IMR-90 (cell line): ENCODE measurements around the gene SIX5. TPM values are rescaled to one million over a fixed set of nuclear protein-coding genes. Genes with fewer than 3 reads are reported as not detected.
A peak's percentile ranks its signal among the peaks of the same experiment; 100 is the strongest.

Experiments
- ATAC-seq: fragments of 200-7000 bp; cut with Tn5 transposase; 2 replicates; pipeline ENCODE4 v1.9.1; 2020; ENCODE audit warnings: low read depth, mild to moderate bottlenecking, moderate library complexity
- BruUV-seq: library from RNA; stranded (reverse); fragments of 400-500 nt; replicated peaks from 2 replicates; lab custom pipeline; 2021; lab: Mats Ljungman, UMichigan
- CTCF ChIA-PET: fragments of 300-600 bp; formaldehyde crosslinking; extraction: SDS; loops from one replicate; lab custom pipeline; 2021; ENCODE audit warnings: antibody characterized with exemption; lab: Yijun Ruan, JAX
- POLR2A ChIA-PET: fragments of 300-600 bp; sonication (Branson Sonifier 250); formaldehyde crosslinking; loops from one replicate; lab custom pipeline; 2022; ENCODE audit warnings: antibody characterized with exemption; ENCODE audit not compliant: unreplicated experiment; lab: Charles Lee
- DNase-seq: peaks from one replicate; pipeline ENCODE4 v3.0.0; 2013
- H2AFZ ChIP-seq: replicated peaks from 2 replicates; pipeline ENCODE3; 2013; ENCODE audit warnings: low read length, mild to moderate bottlenecking; ENCODE audit not compliant: poor library complexity
- H2AK5ac ChIP-seq: 2 replicates; pipeline ENCODE4 v1.6.1; 2013; ENCODE audit warnings: low read depth, low read length, inconsistent platforms
- H2AK9ac ChIP-seq: replicated peaks from 2 replicates; pipeline ENCODE3; 2013; ENCODE audit warnings: mild to moderate bottlenecking, low read depth, low read length, moderate library complexity; ENCODE audit not compliant: poor library complexity
- H2BK120ac ChIP-seq: 2 replicates; pipeline ENCODE4 v1.6.1; 2013; ENCODE audit warnings: low read depth, low read length, inconsistent platforms
- H2BK15ac ChIP-seq: 3 replicates; pipeline ENCODE4 v1.6.1; 2013; ENCODE audit warnings: low read depth, low read length, inconsistent platforms
- H2BK20ac ChIP-seq: 2 replicates; pipeline ENCODE4 v1.6.1; 2013; ENCODE audit warnings: low read depth, mild to moderate bottlenecking, inconsistent platforms, low read length, moderate library complexity
- H2BK5ac ChIP-seq: 2 replicates; pipeline ENCODE4 v1.6.1; 2013; ENCODE audit warnings: mild to moderate bottlenecking, low read depth, low read length, inconsistent platforms; ENCODE audit not compliant: poor library complexity, severe bottlenecking
- H3K14ac ChIP-seq: replicated peaks from 2 replicates; pipeline ENCODE4 v1.6.1; 2013; ENCODE audit warnings: low read depth, low read length, inconsistent platforms
- H3K18ac ChIP-seq: 2 replicates; pipeline ENCODE4 v1.6.1; 2013; ENCODE audit warnings: low read depth, low read length, control low read depth
- H3K23ac ChIP-seq: 2 replicates; pipeline ENCODE4 v1.6.1; 2013; ENCODE audit warnings: low read depth, low read length, inconsistent platforms
- H3K27ac ChIP-seq: 2 replicates; pipeline ENCODE4 v1.5.1; 2013; ENCODE audit warnings: mild to moderate bottlenecking, control low read depth, low read length; ENCODE audit not compliant: insufficient read depth
- H3K27me3 ChIP-seq: 2 replicates; pipeline ENCODE4 v1.6.1; 2013; ENCODE audit warnings: low read length; ENCODE audit not compliant: control insufficient read depth, insufficient read depth
- H3K36me3 ChIP-seq: 2 replicates; pipeline ENCODE4 v1.6.1; 2013; ENCODE audit warnings: low read length, mixed read lengths; ENCODE audit not compliant: control insufficient read depth, insufficient read depth
- H3K4ac ChIP-seq: 2 replicates; pipeline ENCODE4 v1.6.1; 2013; ENCODE audit warnings: low read depth, low read length, inconsistent platforms
- H3K4me1 ChIP-seq: 2 replicates; pipeline ENCODE4 v1.6.1; 2013; ENCODE audit warnings: low read length, mixed read lengths; ENCODE audit not compliant: control insufficient read depth, insufficient read depth
- H3K4me2 ChIP-seq: 2 replicates; pipeline ENCODE4 v1.6.1; 2013; ENCODE audit warnings: low read depth, mild to moderate bottlenecking, control low read depth, low read length, moderate library complexity
- H3K4me3 ChIP-seq: 2 replicates; pipeline ENCODE4 v1.5.1; 2013; ENCODE audit warnings: low read depth, mild to moderate bottlenecking, control low read depth, low read length, moderate library complexity; ENCODE audit not compliant: insufficient read depth
- H3K56ac ChIP-seq: 2 replicates; pipeline ENCODE4 v1.6.1; 2013; ENCODE audit warnings: low read length, inconsistent platforms; ENCODE audit not compliant: insufficient read depth; ENCODE audit errors: extremely low read depth
- H3K79me1 ChIP-seq, 2 experiments: 2 replicates each; pipeline ENCODE4 v1.6.1; 2013; ENCODE audit warnings: low read length in 2 of 2, inconsistent platforms in 1 of 2, low read depth in 1 of 2
- H3K9ac ChIP-seq: 2 replicates; pipeline ENCODE4 v1.6.1; 2013; ENCODE audit warnings: low read depth, low read length, control low read depth
- H3K9me1 ChIP-seq: 2 replicates; pipeline ENCODE4 v1.6.1; 2013; ENCODE audit warnings: low read length, inconsistent platforms; ENCODE audit not compliant: insufficient read depth
- H3K9me3 ChIP-seq: 2 replicates; pipeline ENCODE4 v1.6.1; 2013; ENCODE audit warnings: low read length; ENCODE audit not compliant: control insufficient read depth, insufficient read depth
- H4K20me1 ChIP-seq: 2 replicates; pipeline ENCODE4 v1.6.1; 2013; ENCODE audit warnings: low read length, inconsistent platforms; ENCODE audit not compliant: insufficient read depth
- H4K5ac ChIP-seq: 2 replicates; pipeline ENCODE4 v1.6.1; 2013; ENCODE audit warnings: mild to moderate bottlenecking, low read depth, low read length, control low read depth
- H4K8ac ChIP-seq, 2 experiments: 2 replicates each; pipeline ENCODE4 v1.6.1; 2013; ENCODE audit warnings: low read depth in 2 of 2, low read length in 2 of 2, control low read depth in 1 of 2, inconsistent platforms in 1 of 2
- H4K91ac ChIP-seq: 2 replicates; pipeline ENCODE4 v1.6.1; 2013; ENCODE audit warnings: low read depth, low read length, inconsistent platforms; ENCODE audit not compliant: insufficient read depth
- BHLHE40 ChIP-seq: fragments of 150-350 bp; IDR thresholded peaks from 2 replicates; pipeline ENCODE4 v1.6.1; 2016; ENCODE audit warnings: mild to moderate bottlenecking, low read depth, low read length
- CEBPB ChIP-seq: IDR thresholded peaks from 2 replicates; pipeline ENCODE4 v1.6.1; 2012; ENCODE audit warnings: low read depth, low read length, improper control_type of control experiment
- CHD1 ChIP-seq: IDR thresholded peaks from 2 replicates; pipeline ENCODE4 v1.6.1; 2012; ENCODE audit warnings: low read depth, low read length, improper control_type of control experiment
- FOS ChIP-seq: fragments of 150-350 bp; IDR thresholded peaks from 2 replicates; pipeline ENCODE4 v1.6.1; 2016; ENCODE audit warnings: low read depth, low read length
- MAFK ChIP-seq: IDR thresholded peaks from 2 replicates; pipeline ENCODE4 v1.6.1; 2012; ENCODE audit warnings: low read depth, low read length, improper control_type of control experiment
- MAZ ChIP-seq: IDR thresholded peaks from 2 replicates; pipeline ENCODE4 v1.6.1; 2012; ENCODE audit warnings: low read depth, mild to moderate bottlenecking, low read length, improper control_type of control experiment, moderate library complexity, borderline replicate concordance
- MXI1 ChIP-seq: IDR thresholded peaks from 2 replicates; pipeline ENCODE4 v1.6.1; 2012; ENCODE audit warnings: low read depth, mild to moderate bottlenecking, low read length, moderate library complexity, borderline replicate concordance
- NFE2L2 ChIP-seq: fragments of 150-350 bp; IDR thresholded peaks from 2 replicates; pipeline ENCODE4 v1.6.1; 2016; ENCODE audit warnings: low read depth, mild to moderate bottlenecking, low read length
- POLR2A ChIP-seq: IDR thresholded peaks from 2 replicates; pipeline ENCODE4 v1.6.1; 2012; ENCODE audit warnings: mild to moderate bottlenecking, low read depth, low read length
- RAD21 ChIP-seq: IDR thresholded peaks from 2 replicates; pipeline ENCODE4 v1.6.1; 2012; ENCODE audit warnings: low read length, improper control_type of control experiment
- RCOR1 ChIP-seq: IDR thresholded peaks from 2 replicates; pipeline ENCODE4 v1.6.1; 2012; ENCODE audit warnings: mild to moderate bottlenecking, low read length, improper control_type of control experiment; ENCODE audit not compliant: insufficient replicate concordance
- RFX5 ChIP-seq: IDR thresholded peaks from 2 replicates; pipeline ENCODE4 v1.8.0; 2012; ENCODE audit warnings: low read depth, mild to moderate bottlenecking, low read length, moderate library complexity
- SMC3 ChIP-seq: fragments of 150-350 bp; IDR thresholded peaks from 2 replicates; pipeline ENCODE4 v1.6.1; 2016; ENCODE audit warnings: low read depth, mild to moderate bottlenecking, antibody characterized with exemption, low read length, moderate library complexity
- WGBS, 2 experiments: methylation state at CpG; one replicate each; pipeline versions ENCODE4 v1.1.5 to v1.1.7; 2013; ENCODE audit warnings: missing lambda C conversion rate in 2 of 2; ENCODE audit not compliant: insufficient read length in 1 of 2; ENCODE audit errors: extremely low coverage in 2 of 2; 5-methylcytosine and 5-hydroxymethylcytosine counted together
- dilution Hi-C: fragments of 300-500 bp; cut with HindIII; formaldehyde crosslinking; loops from one replicate; pipeline ENCODE4 v1.14.3; 2018; ENCODE audit warnings: low sequenced_read_pairs; ENCODE audit not compliant: unreplicated experiment
- in situ Hi-C: fragments of 300-500 bp; cut with MboI; formaldehyde crosslinking; loops from 3 replicates; pipeline ENCODE4 v1.14.3; 2019; ENCODE audit warnings: low sequenced_read_pairs, inconsistent platforms, mixed read lengths
- intact Hi-C: fragments of 100-400 bp; cut with micrococcal nuclease; formaldehyde crosslinking; loops from 2 replicates; pipeline ENCODE4 v1.10.0; 2022
- polyA plus RNA-seq, 3 experiments: library from polyadenylated mRNA; depleted of rRNA; stranded (reverse); fragments of >200 nt; gene quantifications; 2 replicates each; pipeline ENCODE4 v1.2.3, GENCODE V29; 2012; ENCODE audit warnings: low replicate concordance in 1 of 3
- total RNA-seq: library from RNA; depleted of rRNA; stranded (reverse); fragments of >200 nt; gene quantifications from 2 replicates; pipeline ENCODE4 v1.2.3, GENCODE V29; 2012
- TF ChIP-seq, protein P1 (sequence below): fragments of 150-350 bp; IDR thresholded peaks from 2 replicates; pipeline ENCODE4 v1.6.1; 2016; ENCODE audit warnings: low read depth, mild to moderate bottlenecking, low read length, moderate library complexity, borderline replicate concordance
- TF ChIP-seq, protein P2 (sequence below): conservative IDR thresholded peaks from 2 replicates; pipeline ENCODE4 v1.5.1; 2012; ENCODE audit warnings: mild to moderate bottlenecking, low read depth, low read length, improper control_type of control experiment
- TF ChIP-seq, protein P3 (sequence below): fragments of 150-350 bp; IDR thresholded peaks from 2 replicates; pipeline ENCODE4 v1.6.1; 2017; ENCODE audit warnings: mild to moderate bottlenecking, antibody characterized with exemption, low read length, low read depth

The SIX5 gene
- total and polyA plus RNA-seq, 2 of the 4 experiments (the other 2 are of a cell fraction), result 0.90 to 15.5 TPM

DNA sequence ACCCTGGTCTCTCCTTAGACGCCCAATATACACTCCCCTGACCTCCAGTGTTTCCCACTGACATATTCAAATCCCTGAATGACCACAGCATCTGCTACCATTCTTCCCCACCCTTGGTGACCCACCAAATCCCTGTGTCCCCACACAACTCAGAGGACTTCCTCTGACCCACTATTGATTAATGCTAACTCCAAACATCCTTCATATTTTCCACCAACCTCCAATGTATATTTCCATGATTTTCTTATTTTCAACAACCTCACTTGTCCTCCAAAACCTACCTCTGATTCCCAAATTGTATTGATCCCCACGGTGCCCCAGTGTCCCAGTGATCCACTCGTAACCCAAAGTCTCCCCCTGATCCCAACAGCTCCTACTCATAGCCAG, 24.1 kb upstream of the SIX5 start:
- ATAC-seq (no peak), DNase-seq (no peak)
- no peaks in the 10 kb centered on the region for H3K27me3 ChIP-seq
- H2BK15ac ChIP-seq, result no peak overlapping the region
- H3K27ac ChIP-seq, result no peak overlapping the region
- H2BK5ac ChIP-seq, result no peak overlapping the region
- no peak overlapping the region for H3K9ac ChIP-seq
- intact Hi-C loops (no loop called here), dilution Hi-C loops (no loop called here), in situ Hi-C loops (no loop called here)
- no peak overlapping the region for H3K18ac ChIP-seq
- no peak overlapping the region for H4K91ac ChIP-seq
- H4K20me1 ChIP-seq, result peaks cover 4% of the 10 kb centered on the region; the same call in 1 of the 2 replicates
- no peak overlapping the region for H4K5ac ChIP-seq
- no peak overlapping the region for H3K4ac ChIP-seq
- BruUV-seq, result no TSS peak
- H3K4me1 ChIP-seq, result peaks cover 6% of the 10 kb centered on the region
- H3K36me3 ChIP-seq, result peaks cover 18% of the 10 kb centered on the region
- peak overlapping the region; percentile 67 for H2AFZ ChIP-seq
- no peak overlapping the region for H2AK9ac ChIP-seq
- no peak overlapping the region; the same call in 1 of the 2 replicates for H2AK5ac ChIP-seq
- CTCF ChIA-PET, result no interaction called here
- POLR2A ChIA-PET, result interaction anchor here (0.7 to 1.5 kb wide), 4 partner anchors 8 to 24 kb away, joined by 5 to 13 read pairs (median 7); partner anchors contain the start of genes DMPK and SIX5
- no peak overlapping the region for H2BK120ac ChIP-seq
- no peak overlapping the region for H3K14ac ChIP-seq
- H4K8ac ChIP-seq, result no peak overlapping the region
- TF ChIP-seq CEBPB, result no peak
- TF ChIP-seq, protein P1, sequence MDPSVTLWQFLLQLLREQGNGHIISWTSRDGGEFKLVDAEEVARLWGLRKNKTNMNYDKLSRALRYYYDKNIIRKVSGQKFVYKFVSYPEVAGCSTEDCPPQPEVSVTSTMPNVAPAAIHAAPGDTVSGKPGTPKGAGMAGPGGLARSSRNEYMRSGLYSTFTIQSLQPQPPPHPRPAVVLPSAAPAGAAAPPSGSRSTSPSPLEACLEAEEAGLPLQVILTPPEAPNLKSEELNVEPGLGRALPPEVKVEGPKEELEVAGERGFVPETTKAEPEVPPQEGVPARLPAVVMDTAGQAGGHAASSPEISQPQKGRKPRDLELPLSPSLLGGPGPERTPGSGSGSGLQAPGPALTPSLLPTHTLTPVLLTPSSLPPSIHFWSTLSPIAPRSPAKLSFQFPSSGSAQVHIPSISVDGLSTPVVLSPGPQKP, result no peak
- TF ChIP-seq, protein P2, sequence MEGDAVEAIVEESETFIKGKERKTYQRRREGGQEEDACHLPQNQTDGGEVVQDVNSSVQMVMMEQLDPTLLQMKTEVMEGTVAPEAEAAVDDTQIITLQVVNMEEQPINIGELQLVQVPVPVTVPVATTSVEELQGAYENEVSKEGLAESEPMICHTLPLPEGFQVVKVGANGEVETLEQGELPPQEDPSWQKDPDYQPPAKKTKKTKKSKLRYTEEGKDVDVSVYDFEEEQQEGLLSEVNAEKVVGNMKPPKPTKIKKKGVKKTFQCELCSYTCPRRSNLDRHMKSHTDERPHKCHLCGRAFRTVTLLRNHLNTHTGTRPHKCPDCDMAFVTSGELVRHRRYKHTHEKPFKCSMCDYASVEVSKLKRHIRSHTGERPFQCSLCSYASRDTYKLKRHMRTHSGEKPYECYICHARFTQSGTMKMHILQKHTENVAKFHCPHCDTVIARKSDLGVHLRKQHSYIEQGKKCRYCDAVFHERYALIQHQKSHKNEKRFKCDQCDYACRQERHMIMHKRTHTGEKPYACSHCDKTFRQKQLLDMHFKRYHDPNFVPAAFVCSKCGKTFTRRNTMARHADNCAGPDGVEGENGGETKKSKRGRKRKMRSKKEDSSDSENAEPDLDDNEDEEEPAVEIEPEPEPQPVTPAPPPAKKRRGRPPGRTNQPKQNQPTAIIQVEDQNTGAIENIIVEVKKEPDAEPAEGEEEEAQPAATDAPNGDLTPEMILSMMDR, result no peak
- no peak for TF ChIP-seq POLR2A
- TF ChIP-seq RFX5, result no peak
- TF ChIP-seq NFE2L2, result no peak
- no peak for TF ChIP-seq RCOR1
- no peak for TF ChIP-seq FOS
- TF ChIP-seq RAD21, result no peak
- TF ChIP-seq BHLHE40, result no peak
- TF ChIP-seq, protein P3, sequence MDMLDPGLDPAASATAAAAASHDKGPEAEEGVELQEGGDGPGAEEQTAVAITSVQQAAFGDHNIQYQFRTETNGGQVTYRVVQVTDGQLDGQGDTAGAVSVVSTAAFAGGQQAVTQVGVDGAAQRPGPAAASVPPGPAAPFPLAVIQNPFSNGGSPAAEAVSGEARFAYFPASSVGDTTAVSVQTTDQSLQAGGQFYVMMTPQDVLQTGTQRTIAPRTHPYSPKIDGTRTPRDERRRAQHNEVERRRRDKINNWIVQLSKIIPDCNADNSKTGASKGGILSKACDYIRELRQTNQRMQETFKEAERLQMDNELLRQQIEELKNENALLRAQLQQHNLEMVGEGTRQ, result no peak
- no peak for TF ChIP-seq SMC3
- no peak for TF ChIP-seq MAFK
- TF ChIP-seq MAZ, result no peak
- TF ChIP-seq MXI1, result no peak
- TF ChIP-seq CHD1, result no peak
- WGBS, 2 experiments, result 33% methylated on average over 3 of the region's 3 CpGs; no CpG with 5 or more reads in 1 of the 2 experiments
- no peak overlapping the region; the same call in 1 of the 2 replicates for H3K4me2 ChIP-seq
- no peak overlapping the region for H2BK20ac ChIP-seq
- no peaks in the 10 kb centered on the region for H3K9me3 ChIP-seq
- no peak overlapping the region for H3K4me3 ChIP-seq
- H3K79me1 ChIP-seq, result peaks cover 10 to 37% of the 10 kb centered on the region in 2 experiments
- no peak overlapping the region for H3K56ac ChIP-seq
- peaks cover 5% of the 10 kb centered on the region for H3K9me1 ChIP-seq
- H3K23ac ChIP-seq, result no peak overlapping the region
